AG04450 (cell line): ENCODE data around the gene TBR1. TPM values are rescaled to one million over a fixed set of nuclear protein-coding genes. Genes with fewer than 3 reads are reported as not detected.

Experiments used
- CTCF ChIA-PET: fragments of 300-600, 350-600 bp; formaldehyde crosslinking; extraction: SDS; loops from one replicate; lab custom pipeline; 2022; ENCODE audit warnings: antibody characterized with exemption, inconsistent platforms; lab: Charles Lee
- POLR2A ChIA-PET: fragments of 350-600 bp; formaldehyde crosslinking; extraction: SDS; loops from one replicate; lab custom pipeline; 2021; ENCODE audit warnings: antibody characterized with exemption, inconsistent platforms; lab: Yijun Ruan, JAX
- DNase-seq: peaks from one replicate; pipeline ENCODE4 v3.0.0-alpha.2; 2011; ENCODE audit warnings: low read depth, low spot score
- H3K27ac ChIP-seq: one replicate; pipeline ENCODE4 v1.5.1; 2012; ENCODE audit warnings: low read depth, low read length, control low read depth
- H3K27me3 ChIP-seq: one replicate; pipeline ENCODE4 v1.6.0; 2012; ENCODE audit warnings: low read length; ENCODE audit not compliant: control insufficient read depth, insufficient read depth
- H3K4me3 ChIP-seq: 2 replicates; pipeline ENCODE4 v1.5.1; 2011; ENCODE audit warnings: mild to moderate bottlenecking, low read depth, low read length, control low read depth
- H3K9me3 ChIP-seq: 2 replicates; pipeline ENCODE4 v1.5.1; 2012; ENCODE audit warnings: low read length; ENCODE audit not compliant: control insufficient read depth, insufficient read depth
- polyA plus RNA-seq: library from polyadenylated mRNA; depleted of rRNA; stranded (reverse); fragments of >200 nt; gene quantifications from 2 replicates; pipeline ENCODE4 v1.2.3, GENCODE V29; 2011
- TF ChIP-seq, protein P1 (sequence below): IDR thresholded peaks from 2 replicates; pipeline ENCODE4 v1.5.1; 2011; ENCODE audit warnings: low read depth, low read length, control low read depth, inconsistent platforms

Gene TBR1
- polyA plus RNA-seq, 1 experiment, result not detected

- TF ChIP-seq, protein P1, sequence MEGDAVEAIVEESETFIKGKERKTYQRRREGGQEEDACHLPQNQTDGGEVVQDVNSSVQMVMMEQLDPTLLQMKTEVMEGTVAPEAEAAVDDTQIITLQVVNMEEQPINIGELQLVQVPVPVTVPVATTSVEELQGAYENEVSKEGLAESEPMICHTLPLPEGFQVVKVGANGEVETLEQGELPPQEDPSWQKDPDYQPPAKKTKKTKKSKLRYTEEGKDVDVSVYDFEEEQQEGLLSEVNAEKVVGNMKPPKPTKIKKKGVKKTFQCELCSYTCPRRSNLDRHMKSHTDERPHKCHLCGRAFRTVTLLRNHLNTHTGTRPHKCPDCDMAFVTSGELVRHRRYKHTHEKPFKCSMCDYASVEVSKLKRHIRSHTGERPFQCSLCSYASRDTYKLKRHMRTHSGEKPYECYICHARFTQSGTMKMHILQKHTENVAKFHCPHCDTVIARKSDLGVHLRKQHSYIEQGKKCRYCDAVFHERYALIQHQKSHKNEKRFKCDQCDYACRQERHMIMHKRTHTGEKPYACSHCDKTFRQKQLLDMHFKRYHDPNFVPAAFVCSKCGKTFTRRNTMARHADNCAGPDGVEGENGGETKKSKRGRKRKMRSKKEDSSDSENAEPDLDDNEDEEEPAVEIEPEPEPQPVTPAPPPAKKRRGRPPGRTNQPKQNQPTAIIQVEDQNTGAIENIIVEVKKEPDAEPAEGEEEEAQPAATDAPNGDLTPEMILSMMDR, result no peak
- Histone ChIP-seq H3K27me3 (no peaks in the 10 kb centered on the region), H3K27ac (no peak overlapping the region), H3K9me3 (no peaks in the 10 kb centered on the region), H3K4me3 (no peak overlapping the region)
- ChIA-PET POLR2A (no interaction called here), CTCF (no interaction called here)
- no peak for DNase-seq
Measured at GRCh38 chr2:161373942-161374341, 42.2 kb upstream of the TBR1 start.

DNA sequence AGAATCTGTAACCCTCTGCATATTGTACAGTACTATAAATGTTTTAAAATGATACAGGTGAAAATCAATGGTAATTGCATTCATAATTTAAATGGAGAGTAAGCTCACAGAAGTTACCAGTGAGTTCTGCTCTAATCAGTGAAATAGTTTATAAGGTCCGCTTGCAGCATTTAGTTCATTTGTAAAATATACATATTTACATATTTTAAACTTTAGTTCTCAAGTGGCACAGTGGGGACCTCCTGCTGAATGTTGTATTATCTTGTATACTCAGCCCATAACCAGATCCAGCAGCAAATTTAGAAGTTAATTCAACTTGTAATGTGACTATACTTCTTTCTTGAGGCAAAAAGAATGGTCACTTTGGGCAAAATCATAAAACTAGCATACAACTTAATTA is 41.7 kb upstream of the TBR1 start:
- Histone ChIP-seq H3K27ac (no peak overlapping the region), H3K9me3 (no peaks in the 10 kb centered on the region), H3K27me3 (no peaks in the 10 kb centered on the region), H3K4me3 (no peak overlapping the region)
- TF ChIP-seq, protein P1, result no peak
- no peak for DNase-seq
- CTCF ChIA-PET, result interaction anchor here (1.5 kb wide), 1 partner anchor 15 kb away, joined by 4 read pairs; no protein-coding TSS in a partner anchor
- POLR2A ChIA-PET, result no interaction called here

DNA sequence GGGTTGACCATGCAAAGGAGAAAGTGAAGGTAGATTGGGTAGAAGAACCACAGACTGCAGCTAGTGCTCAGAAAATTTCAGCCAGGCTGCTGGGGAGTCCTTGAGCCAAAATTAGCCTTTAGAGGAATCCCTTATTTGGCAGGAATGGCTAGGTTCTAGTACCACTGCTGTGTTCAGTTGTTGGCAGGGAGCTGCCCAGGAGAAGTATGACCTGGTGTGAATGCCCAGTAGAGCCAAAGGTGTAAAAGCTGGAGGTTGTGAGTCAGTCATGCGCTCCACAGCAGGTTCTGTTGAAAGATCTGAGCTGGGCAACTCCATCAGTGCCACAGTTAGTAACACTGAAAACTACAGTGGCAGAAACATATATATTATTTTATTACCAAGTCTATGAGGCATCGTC is 36.4 kb upstream of the TBR1 start:
- ChIA-PET CTCF (no interaction called here), POLR2A (no interaction called here)
- Histone ChIP-seq H3K9me3 (no peaks in the 10 kb centered on the region), H3K27ac (no peak overlapping the region), H3K4me3 (no peak overlapping the region), H3K27me3 (no peaks in the 10 kb centered on the region)
- DNase-seq, result no peak
- TF ChIP-seq, protein P1, result no peak

- Histone ChIP-seq H3K9me3 (no peaks in the 10 kb centered on the region), H3K27ac (no peak overlapping the region), H3K4me3 (no peak overlapping the region), H3K27me3 (no peaks in the 10 kb centered on the region)
- ChIA-PET POLR2A (no interaction called here), CTCF (no interaction called here)
- no peak for DNase-seq
- TF ChIP-seq, protein P1, result no peak
Measured at GRCh38 chr2:161381546-161381945, 34.6 kb upstream of the TBR1 start.

DNA sequence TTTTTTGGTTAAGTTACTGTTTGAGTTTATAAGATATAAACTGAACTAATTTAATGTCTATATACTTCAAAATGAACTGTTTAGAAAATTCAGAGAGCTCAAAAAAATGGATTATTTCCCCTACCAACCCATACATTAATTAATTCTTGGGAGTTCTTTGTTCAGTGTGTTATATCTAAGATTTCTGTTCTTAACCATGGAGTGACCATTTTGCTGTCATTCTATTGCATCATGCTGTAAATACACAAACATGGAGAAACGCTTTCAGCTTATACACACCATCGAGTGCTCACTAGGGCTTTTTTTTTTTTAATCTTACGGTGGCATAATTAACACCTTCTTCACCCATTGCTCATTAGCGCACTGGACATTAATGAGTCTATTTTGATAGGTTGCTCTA is 33.4 kb upstream of the TBR1 start:
- Histone ChIP-seq H3K4me3 (no peak overlapping the region), H3K27ac (no peak overlapping the region), H3K27me3 (no peaks in the 10 kb centered on the region), H3K9me3 (no peaks in the 10 kb centered on the region)
- POLR2A ChIA-PET, result no interaction called here
- TF ChIP-seq, protein P1, result no peak
- DNase-seq, result no peak
- CTCF ChIA-PET, result no interaction called here
